ENCODE measurements around the gene MRM2. TPM values are rescaled to one million over a fixed set of nuclear protein-coding genes. Genes with fewer than 3 reads are reported as not detected.
"Not testable (repeated sequence)": the region's sequence is repeated elsewhere in the genome, so short reads cannot be mapped to it uniquely, and the experiment has no call there.

Gene MRM2
- polyA plus RNA-seq, 3 donors, result 9.2 to 21.8 (median 15.7) TPM

DNA sequence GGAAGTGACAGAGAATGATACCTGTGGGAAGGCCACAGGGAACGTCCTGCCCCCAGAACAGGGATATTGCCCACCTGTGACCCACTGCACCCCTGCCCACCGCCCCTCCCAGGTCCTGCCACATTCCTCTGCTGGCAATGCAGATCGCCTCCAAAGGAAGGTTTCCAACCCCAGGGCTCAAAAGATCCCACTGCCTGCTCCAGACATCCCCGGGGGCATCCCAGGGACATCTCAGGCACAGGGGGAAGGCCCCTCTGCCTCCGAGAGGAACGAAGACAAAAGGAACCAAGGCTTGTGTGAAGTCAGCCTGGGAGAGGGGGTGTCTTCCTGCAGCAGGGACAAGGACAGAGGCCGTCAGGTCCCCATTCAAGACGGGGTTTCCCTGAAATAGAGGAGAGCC lies 28.5 kb upstream of the MRM2 start:
- WGBS, 3 donors, result 79 to 89% (median 84%) methylated on average over 8 of the region's 8 CpGs
- no peak overlapping the region for H3K27ac ChIP-seq (ENCODE audit: low read depth, low read length)

DNA sequence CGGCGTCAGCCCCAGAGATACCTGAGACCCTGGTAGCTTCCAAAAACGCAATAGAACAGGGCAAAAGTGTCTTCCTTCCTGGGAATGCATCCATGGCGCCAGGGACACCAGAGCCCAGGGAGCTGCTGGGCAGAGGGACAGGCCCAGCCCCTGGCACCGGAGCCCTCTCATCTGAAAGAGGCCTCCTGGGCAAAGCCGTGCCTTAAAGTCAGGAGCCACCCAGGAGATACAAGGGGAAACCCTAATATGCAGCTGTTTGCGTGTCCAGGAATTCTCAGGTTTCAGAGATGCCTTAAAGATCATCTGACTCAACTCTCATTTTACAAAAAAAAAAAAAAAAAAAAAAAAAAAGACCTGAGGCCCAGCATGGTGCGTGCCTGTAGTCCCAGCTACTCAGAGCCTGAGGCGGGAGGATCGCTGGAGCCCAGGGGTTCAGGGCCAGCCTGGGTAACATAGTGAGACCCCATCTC lies 28.0 kb upstream of the MRM2 start:
- 86 to 93% (median 92%) methylated on average over 10 of the region's 10 CpGs for WGBS, 3 donors
- H3K27ac ChIP-seq (ENCODE audit: low read depth, low read length), result no peak overlapping the region

DNA sequence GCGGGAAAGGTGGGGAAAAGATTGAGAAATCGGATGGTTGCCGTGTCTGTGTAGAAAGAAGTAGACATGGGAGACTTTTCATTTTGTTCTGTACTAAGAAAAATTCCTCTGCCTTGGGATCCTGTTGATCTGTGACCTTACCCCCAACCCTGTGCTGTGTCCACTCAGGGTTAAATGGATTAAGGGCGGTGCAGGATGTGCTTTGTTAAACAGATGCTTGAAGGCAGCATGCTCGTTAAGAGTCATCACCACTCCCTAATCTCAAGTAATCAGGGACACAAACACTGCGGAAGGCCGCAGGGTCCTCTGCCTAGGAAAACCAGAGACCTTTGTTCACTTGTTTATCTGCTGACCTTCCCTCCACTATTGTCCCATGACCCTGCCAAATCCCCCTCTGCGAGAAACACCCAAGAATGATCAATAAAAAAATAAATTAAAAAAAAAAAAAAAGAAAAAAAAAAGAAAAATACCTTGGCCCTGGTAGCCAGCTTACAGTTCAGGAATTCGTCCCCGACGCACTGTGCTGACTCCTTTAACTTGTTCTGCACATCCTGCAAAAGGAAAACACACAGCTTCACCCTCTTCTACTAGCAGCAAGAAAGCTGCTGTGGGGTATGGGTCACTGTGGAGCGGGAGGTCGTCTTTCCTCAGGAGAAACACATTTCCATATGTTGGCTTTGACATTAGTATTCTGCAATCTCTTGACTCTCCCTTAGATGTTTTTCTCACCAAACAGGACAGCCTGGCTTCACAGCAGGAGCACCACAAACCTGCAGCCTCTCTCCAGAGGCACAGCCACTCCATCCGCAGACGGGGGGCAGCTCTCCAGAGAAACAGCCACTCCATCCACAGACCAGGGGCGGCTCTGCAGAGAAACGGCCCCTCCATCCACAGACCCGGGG lies 27.3 kb upstream of the MRM2 start:
- H3K27ac ChIP-seq (ENCODE audit: low read depth, low read length), result not testable (repeated sequence)
- WGBS, 3 donors, result 64 to 75% (median 72%) methylated on average over 11 to 13 of the region's 18 CpGs

DNA sequence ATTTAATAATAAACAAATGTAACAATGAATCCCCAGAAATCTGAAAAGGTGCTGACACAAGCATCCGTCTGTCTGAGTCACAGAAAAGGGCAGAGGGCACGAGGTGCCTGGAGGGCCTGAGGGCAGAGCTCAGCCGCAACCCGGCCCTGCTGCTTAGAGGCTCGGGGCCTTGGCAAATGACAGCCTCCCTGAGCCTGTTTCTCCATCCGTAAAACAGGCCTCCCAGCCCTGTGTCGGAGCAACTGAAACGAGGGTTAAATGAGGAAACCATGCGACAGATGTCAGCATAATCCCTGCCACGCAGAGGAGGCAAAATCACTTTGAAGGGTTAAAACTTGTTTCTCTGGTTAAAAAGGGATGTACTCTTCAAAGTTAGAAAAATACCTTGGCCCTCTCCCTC lies 24.9 kb upstream of the MRM2 start:
- H3K27ac ChIP-seq (ENCODE audit: low read depth, low read length), result no peak overlapping the region
- 73 to 83% (median 80%) methylated on average over 10 of the region's 10 CpGs for WGBS, 3 donors

DNA sequence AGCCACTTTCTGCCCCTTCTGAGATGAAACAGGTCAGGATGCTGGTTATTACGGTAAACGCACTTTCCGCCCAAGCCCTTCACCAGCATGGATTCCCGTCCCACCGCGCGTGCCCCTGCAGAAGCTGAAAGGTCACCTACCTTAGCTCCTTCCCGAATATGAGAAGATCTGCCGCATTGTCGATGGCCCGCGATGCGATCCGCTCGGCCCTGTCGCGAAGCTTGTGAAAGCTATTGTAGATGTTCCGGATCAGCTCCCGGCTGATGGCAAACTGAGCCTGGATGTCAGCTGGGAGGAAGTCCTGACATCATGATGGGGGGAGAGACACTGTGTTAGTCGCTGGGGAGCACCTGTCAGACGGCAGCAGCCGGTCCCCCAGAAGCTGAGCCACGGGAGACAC lies 22.2 kb upstream of the MRM2 start:
- 96 to 98% (median 97%) methylated on average over 23 of the region's 23 CpGs for WGBS, 3 donors
- H3K27ac ChIP-seq (ENCODE audit: low read depth, low read length), result no peak overlapping the region

DNA sequence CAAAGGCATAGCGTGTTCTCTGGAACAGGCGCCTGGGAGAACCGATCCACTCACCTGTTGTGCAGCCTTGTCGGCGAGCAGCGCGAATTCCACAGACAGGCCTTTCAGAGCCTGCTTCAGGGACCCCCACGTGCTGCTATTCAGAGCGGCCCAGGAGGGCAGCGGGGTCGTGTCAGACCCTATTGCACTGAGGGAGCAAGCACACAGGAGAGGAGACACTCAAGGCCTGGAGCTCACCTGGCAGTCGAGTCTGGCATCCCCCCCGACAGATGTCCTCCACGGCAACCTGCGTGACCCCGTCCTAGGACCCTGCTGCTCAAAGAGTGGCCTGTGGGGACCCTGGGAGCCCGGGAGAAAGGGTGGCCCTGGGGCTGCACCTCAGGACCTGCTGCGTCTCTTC lies 21.2 kb upstream of the MRM2 start:
- 91 to 95% (median 92%) methylated on average over 18 of the region's 18 CpGs for WGBS, 3 donors
- H3K27ac ChIP-seq (ENCODE audit: low read depth, low read length), result no peak overlapping the region

DNA sequence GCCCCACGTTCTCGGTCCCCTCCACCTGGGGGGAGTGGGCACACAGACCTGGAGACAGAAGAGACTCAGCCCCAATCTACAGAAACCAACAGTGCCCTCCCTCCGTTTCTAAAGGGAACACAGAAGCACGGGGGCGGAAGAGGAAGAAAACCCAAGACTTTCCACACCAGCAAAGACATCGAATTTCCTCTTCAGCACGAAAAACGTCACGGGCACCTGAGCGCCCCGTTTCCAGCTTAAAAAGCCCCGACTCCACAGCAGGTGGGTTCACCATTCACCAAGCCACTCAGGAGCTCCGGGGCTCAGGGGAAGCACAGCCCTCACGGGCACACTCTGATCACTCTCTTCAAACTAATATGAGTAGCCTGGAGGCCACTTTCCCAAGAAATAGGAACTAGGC lies 19.6 kb upstream of the MRM2 start:
- H3K27ac ChIP-seq (ENCODE audit: low read depth, low read length), result no peak overlapping the region
- 55 to 84% (median 69%) methylated on average over 14 of the region's 14 CpGs for WGBS, 3 donors

DNA sequence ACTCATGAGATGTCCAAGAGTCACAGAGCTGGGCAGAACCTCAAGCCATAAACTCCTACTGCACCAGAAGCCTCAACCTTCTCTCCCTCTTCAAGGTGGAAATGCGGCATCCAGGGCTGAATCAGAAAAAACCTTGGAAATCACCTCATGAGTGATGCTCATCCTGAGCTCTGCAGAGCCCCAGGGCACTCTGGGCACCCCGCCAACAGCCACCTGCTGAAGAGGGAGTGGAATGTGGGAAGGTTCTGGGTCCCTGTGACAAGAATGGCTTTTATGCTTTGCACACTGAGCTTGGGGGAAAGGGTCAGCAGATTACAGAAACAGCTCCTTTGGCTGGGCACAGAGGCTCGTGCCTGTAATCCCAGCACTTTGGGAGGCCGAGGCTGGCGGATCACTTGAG lies 18.8 kb upstream of the MRM2 start:
- 64 to 95% (median 89%) methylated on average over 5 of the region's 5 CpGs for WGBS, 3 donors
- no peak overlapping the region for H3K27ac ChIP-seq (ENCODE audit: low read depth, low read length)

- whole genome bisulfite sequencing, 3 donors, result 85 to 92% (median 92%) methylated on average over 9 of the region's 9 CpGs
- no peak overlapping the region for H3K27ac ChIP-seq (ENCODE audit: low read depth, low read length)
Observed at GRCh38 chr7:2259480-2259879, 17.5 kb upstream of the MRM2 start.

DNA sequence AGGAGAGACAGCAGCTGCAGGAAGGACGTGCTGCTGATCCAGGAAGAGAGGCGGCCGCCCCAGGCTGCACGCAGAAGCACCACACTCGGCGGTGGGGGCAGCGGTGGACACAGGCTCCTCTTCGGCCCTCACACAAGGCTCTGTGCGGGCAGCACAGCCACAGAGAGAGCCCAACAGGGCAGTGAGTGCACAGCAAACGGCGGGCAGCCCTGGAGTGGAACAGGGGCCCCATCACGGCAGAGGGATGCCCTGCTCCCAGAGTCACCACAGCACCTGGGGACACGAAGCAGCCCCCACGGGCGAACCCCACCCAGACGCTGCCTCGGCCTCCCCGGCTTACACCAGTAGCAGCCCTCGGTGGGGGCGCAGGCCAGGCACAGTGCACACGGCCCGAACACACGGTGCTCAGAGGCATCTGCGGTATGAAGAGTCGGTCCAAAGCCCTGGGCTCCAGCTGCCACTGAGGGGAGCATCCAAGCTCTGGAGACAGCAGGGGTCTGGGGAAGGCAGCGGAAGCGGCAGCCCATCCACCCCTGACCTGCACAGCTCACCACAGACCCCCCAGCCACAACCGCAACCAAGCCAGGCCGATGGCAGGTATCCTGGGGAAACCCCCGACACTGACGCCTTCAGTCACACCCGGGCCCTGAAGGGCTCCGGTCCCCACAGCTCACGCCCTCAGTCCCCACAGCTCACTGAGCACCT lies 16.8 kb upstream of the MRM2 start:
- no peak overlapping the region for H3K27ac ChIP-seq (ENCODE audit: low read depth, low read length)
- WGBS, 3 donors, result 93 to 95% (median 94%) methylated on average over 30 to 34 of the region's 34 CpGs

- WGBS, 3 donors, result 94% methylated on average over 12 to 17 of the region's 17 CpGs
- no peak overlapping the region for H3K27ac ChIP-seq (ENCODE audit: low read depth, low read length)
Observed at GRCh38 chr7:2257651-2258050, 15.6 kb upstream of the MRM2 start.

DNA sequence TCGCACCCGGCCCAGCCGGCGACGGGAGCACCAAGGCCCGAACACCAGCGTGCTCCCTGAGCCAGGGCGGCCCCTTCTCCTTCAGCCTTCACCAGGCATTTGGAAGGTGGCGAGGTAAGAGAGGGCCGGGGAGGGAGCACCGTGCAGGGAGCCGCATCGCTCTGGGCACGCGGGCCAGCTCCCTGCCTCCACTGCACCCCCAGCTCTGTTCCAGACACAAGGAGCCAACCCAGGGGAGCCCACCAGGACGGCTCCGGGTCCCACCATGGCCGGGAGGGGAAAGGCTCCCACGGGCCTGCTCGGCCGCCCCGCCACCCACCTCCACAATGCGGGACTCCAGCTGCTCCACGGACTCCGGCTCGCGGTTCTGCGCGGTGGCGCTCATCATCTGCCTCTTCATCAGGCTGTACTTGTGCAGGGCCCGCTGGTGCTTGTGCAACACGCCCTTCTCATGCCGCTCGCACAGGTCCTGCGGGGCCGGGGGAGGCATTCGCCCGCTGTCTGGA lies 15.1 kb upstream of the MRM2 start:
- 94 to 97% (median 97%) methylated on average over 34 to 38 of the region's 38 CpGs for WGBS, 3 donors
- H3K27ac ChIP-seq (ENCODE audit: low read depth, low read length), result no peak overlapping the region

GRCh38 chr7:2256306-2257045 lies 14.5 kb upstream of the MRM2 start:
- WGBS, 3 donors, result 95 to 97% (median 96%) methylated on average over 44 of the region's 44 CpGs
- H3K27ac ChIP-seq (ENCODE audit: low read depth, low read length), result no peak overlapping the region

- 91 to 93% (median 93%) methylated on average over 33 of the region's 33 CpGs for WGBS, 3 donors
- no peak overlapping the region for H3K27ac ChIP-seq (ENCODE audit: low read depth, low read length)
Observed at GRCh38 chr7:2255145-2256139, 13.4 kb upstream of the MRM2 start.

GRCh38 chr7:2254429-2255144 lies 12.6 kb upstream of the MRM2 start:
- WGBS, 3 donors, result 93% methylated on average over 28 to 31 of the region's 31 CpGs
- H3K27ac ChIP-seq (ENCODE audit: low read depth, low read length), result no peak overlapping the region

DNA sequence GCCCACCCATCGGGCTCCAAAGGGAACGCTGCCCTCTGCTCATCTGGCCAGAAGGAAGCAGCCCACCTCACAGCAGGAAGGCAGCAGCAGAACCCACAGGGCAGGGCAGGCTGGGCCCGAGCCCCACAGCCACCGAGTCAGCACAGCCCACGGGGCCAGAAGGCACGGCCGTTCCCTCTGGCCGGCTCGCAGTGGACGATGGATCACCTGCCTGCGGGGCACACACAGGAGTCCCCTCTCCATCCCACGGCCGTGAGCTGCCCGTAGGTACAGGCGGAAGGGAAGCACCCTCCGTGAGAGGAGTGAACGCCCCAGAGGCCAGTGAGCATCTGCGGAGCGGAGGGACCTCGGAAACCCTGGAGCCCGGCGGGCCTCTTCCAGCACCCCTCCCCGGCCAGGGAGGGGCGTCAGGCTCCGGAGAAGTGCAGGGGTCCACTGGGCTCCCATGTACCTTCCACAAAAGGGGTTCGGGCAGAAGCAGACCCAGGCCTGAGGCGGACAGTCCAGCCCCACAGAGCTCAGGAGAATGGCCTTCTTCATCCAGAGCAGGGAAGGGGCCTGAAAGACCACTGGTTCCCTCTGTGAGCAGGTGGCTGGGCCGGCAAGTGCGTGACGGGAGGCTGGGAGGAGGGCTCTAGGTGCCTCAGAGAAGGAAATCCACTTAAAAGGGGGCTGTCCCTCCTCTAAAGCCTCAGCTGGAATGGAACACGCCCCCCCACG lies 11.7 kb upstream of the MRM2 start:
- H3K27ac ChIP-seq (ENCODE audit: low read depth, low read length), result no peak overlapping the region
- 93 to 94% (median 93%) methylated on average over 32 of the region's 32 CpGs for WGBS, 3 donors

Measured in adipose tissue (tissue), 3 donors.